ENCODE measurements around the gene ZSCAN5B.

Gene ZSCAN5B

DNA sequence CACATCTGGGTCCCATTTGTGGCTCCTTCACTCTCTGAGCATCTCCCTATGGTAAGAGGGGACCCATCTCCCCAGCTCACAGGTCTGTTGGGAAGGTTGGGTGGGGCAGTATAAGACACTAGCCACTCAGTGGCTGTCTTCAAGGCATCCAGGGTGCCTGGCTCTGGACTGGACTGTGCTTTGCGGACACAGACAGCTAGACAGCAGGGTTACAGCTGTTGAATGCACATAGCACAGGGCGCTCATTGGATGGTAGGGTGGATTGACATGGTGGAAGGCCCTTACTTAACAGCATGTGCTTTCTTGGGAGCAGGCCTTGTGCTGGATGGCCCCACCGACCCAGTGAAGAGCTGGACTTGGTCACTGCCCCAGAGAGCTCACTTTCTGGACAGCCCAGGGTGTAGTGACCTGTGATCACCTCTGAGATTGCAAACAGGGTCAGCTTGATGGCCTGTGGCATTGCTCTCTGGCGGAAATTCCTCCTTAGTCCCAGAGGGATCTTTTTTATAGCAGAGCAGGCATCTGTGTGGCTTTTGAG lies 54.6 kb downstream of the ZSCAN5B start:
- DNase-seq = no peak

GRCh38 chr19:56142087-56142787 lies 55.3 kb downstream of the ZSCAN5B start:
- no peak for DNase-seq

DNA sequence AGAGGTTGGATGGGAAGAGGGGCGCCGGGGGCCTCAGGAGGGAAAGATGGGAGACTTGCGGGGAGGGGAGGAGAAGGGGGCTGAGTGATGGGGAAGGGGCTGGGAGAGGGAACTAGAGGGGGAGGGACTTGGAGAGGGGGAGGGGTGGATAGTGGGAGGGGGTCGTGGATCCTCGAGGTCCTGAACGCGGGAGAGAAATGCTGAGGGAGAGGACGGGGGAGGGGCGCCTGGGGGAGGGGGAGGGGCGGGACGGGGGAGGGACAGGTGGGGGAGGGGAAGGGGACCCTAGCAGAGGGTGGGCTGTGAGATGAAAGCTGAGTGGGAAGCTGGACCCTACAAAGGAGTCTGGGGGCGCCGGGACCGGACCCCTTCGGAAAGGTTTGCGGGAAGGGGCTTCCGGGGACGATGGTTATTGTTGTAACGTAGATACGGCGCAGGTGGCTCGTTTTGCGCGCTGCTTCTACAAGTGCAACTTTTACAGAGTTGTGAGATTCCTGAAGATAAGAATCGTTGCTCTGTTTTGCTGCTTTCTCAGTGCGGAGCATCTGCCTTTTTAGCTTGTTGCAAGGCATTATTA lies 56.1 kb downstream of the ZSCAN5B start:
- DNase-seq = peak; percentile 44

DNA sequence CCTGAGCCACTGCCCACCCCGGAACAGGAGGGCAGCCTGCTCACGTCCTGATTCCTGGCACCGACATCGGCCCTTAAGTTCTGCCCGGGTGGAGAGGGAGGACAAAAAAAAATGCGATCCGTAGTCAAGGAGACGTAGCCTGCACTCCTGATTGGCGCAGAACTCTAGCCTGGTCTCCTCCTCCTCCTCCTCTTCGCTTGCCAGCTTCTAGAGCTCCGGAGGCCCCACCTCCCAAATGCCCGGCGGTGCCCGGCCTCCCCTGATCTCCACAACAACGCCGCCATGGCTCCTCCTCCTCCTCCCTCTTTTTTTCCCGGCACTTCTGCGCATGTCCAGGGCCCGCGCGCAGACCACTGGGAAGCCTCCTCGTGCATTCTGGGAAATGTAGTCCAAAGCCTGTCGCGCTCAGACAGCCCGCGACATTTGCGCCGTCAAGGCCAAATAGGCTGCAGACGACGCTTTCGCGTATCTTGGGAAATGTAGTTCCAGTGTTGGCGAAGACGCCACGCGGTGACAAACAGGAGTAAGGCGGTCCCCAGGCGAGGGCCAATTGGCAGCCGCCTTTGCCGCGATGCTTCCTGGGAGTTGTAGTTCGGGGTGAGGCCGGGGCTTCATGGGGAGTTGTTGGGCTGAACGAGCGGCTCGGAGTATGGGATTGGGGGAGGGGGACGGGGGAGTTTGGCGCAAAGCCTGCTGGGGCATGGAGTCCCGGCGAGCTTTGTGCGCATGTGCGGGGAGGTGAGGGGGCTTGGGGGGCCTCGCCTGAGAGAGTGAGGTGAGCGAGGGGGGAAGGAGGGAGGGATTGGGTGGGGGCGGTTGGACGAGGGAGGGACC lies 56.8 kb downstream of the ZSCAN5B start, which contains the start of gene ZNF444:
TSS of gene ZNF444 (plus strand) at position 705 of the 834 bp plus-strand sequence. CDS start 5,625 bp downstream, outside the sequence.
- DNase-seq = peak; percentile 100

DNA sequence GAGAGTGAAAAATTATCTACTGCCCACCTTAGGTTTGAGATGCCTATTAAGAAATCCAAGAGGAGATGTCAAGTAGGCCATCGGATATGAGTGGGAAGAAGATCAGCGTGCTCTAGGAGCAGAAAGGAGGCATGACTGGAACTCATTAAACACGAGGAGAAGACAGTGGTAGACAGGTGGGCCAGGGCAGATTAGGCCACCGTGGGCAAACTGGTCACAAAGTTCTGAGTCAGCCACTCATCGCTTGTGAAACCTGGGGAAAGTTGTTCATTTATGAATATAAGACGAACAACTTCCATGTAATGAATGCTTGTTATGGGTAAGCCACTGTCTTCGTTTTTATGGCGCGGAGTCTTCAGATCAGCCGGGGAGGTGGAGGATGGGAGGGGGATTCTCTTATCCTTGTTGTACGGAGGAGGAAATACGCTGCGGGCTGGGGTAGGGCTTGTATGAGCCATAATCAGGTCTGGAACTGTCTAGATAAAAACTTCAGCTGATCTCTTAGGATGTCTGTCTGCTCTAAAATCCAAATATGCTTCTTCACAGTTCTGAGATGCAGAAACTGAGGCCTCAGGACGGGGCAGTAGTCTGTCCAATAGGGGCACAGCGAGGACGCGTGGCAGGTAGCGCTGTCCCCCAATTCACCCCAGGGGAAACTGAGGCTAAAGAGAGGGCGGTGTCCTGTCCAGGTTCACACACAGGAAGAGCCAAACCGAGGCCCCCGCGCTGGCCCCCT lies 57.6 kb downstream of the ZSCAN5B start:
- DNase-seq = peak; percentile 29
